Astrocyte of the spinal cord (primary cell): Measurements from ENCODE around the gene SIM1.

ENCODE experiments used
- DNase-seq: peaks from one replicate; pipeline ENCODE4 v3.0.0; 2011; ENCODE audit warnings: low read depth, low spot score
- H3K4me3 ChIP-seq: 2 replicates; pipeline ENCODE4 v1.5.1; 2011; ENCODE audit warnings: low read depth, mild to moderate bottlenecking, low read length, moderate library complexity
- CTCF ChIP-seq: IDR thresholded peaks from 2 replicates; pipeline ENCODE4 v1.5.1; 2012; ENCODE audit warnings: low read depth, mild to moderate bottlenecking, low read length, inconsistent platforms
- in situ Hi-C: cut with HindIII; loops from 2 replicates; pipeline ENCODE4 v1.10.0; 2017; ENCODE audit warnings: low sequenced_read_pairs

SIM1 gene

GRCh38 chr6:100470422-100471120, 5.8 kb upstream of the SIM1 start:
- in situ Hi-C loops = loop anchor here (25.0 kb wide), 1 partner anchor 358 kb away; no protein-coding TSS in a partner anchor
- no peak for DNase-seq
- no peak overlapping the region for H3K4me3 ChIP-seq
- no peak for TF ChIP-seq CTCF

- in situ Hi-C loops = loop anchor here (25.0 kb wide), 1 partner anchor 357 kb away; no protein-coding TSS in a partner anchor
These were observed 4.6 kb upstream of the SIM1 start for GRCh38 chr6:100469101-100469859.

GRCh38 chr6:100468016-100468622, 3.4 kb upstream of the SIM1 start:
- in situ Hi-C loops = loop anchor here (25.0 kb wide), 1 partner anchor 356 kb away; no protein-coding TSS in a partner anchor
- no peak for TF ChIP-seq CTCF
- no peak for DNase-seq
- no peak overlapping the region for H3K4me3 ChIP-seq

More at GRCh38 chr6:100469101-100469859, 4.6 kb upstream of the SIM1 start:
- H3K4me3 ChIP-seq = no peak overlapping the region
- no peak for TF ChIP-seq CTCF
- DNase-seq = no peak

GRCh38 chr6:100467129-100468015, 2.7 kb upstream of the SIM1 start:
- no peak overlapping the region for H3K4me3 ChIP-seq
- in situ Hi-C loops = loop anchor here (25.0 kb wide), 1 partner anchor 355 kb away; no protein-coding TSS in a partner anchor
- DNase-seq = no peak
- TF ChIP-seq CTCF = no peak

GRCh38 chr6:100466410-100467128, 1.8 kb upstream of the SIM1 start:
- no peak for DNase-seq
- H3K4me3 ChIP-seq = no peak overlapping the region
- in situ Hi-C loops = loop anchor here (25.0 kb wide), 1 partner anchor 354 kb away; no protein-coding TSS in a partner anchor
- no peak for TF ChIP-seq CTCF
